Calu3 (cell line): ENCODE data around the gene CD74. TPM values are rescaled to one million over a fixed set of nuclear protein-coding genes. Genes with fewer than 3 reads are reported as not detected.

Experiments used
- BruUV-seq: library from RNA; stranded (reverse); fragments of 400-500 nt; replicated peaks from 2 replicates; lab custom pipeline; 2021; lab: Mats Ljungman, UMichigan
- CTCF ChIA-PET: fragments of 300-600 bp; sonication (Branson Sonifier 250); formaldehyde crosslinking; loops from one replicate; lab custom pipeline; 2022; ENCODE audit warnings: antibody characterized with exemption; lab: Charles Lee
- DNase-seq: peaks from one replicate; pipeline ENCODE4 v3.0.0; 2022
- H3K27ac Mint-ChIP-seq: one replicate; pipeline ENCODE4 v1.8.0; 2022; ENCODE audit warnings: mixed read lengths; ENCODE audit not compliant: unreplicated experiment
- H3K27me3 Mint-ChIP-seq: one replicate; pipeline ENCODE4 v1.8.0; 2022; ENCODE audit warnings: mixed read lengths; ENCODE audit not compliant: unreplicated experiment
- H3K36me3 Mint-ChIP-seq: one replicate; pipeline ENCODE4 v1.8.0; 2022; ENCODE audit warnings: mild to moderate bottlenecking, moderate library complexity, mixed read lengths; ENCODE audit not compliant: insufficient read depth, unreplicated experiment
- H3K4me1 Mint-ChIP-seq: one replicate; pipeline ENCODE4 v1.8.0; 2022; ENCODE audit warnings: mild to moderate bottlenecking, low read depth, mixed read lengths; ENCODE audit not compliant: unreplicated experiment
- H3K4me3 Mint-ChIP-seq: one replicate; pipeline ENCODE4 v1.8.0; 2022; ENCODE audit warnings: mild to moderate bottlenecking, low read depth, moderate library complexity, mixed read lengths; ENCODE audit not compliant: unreplicated experiment
- H3K9me3 Mint-ChIP-seq: one replicate; pipeline ENCODE4 v1.8.0; 2022; ENCODE audit warnings: low read depth, mixed read lengths; ENCODE audit not compliant: unreplicated experiment
- CTCF ChIP-seq: fragments of 200-600 bp; IDR thresholded peaks from one replicate; pipeline ENCODE4 v1.8.0; 2022; ENCODE audit warnings: antibody characterized with exemption; ENCODE audit not compliant: unreplicated experiment
- intact Hi-C: fragments of 100-400 bp; cut with micrococcal nuclease; formaldehyde crosslinking; loops from one replicate; pipeline ENCODE4 v1.10.0; 2022; ENCODE audit not compliant: unreplicated experiment
- total RNA-seq: library from RNA; stranded (reverse); gene quantifications from 2 replicates; pipeline ENCODE4 v1.2.3, GENCODE V29; 2022

CD74 gene
- total RNA-seq, 1 experiment from 2014 or later = 1,091 TPM

DNA sequence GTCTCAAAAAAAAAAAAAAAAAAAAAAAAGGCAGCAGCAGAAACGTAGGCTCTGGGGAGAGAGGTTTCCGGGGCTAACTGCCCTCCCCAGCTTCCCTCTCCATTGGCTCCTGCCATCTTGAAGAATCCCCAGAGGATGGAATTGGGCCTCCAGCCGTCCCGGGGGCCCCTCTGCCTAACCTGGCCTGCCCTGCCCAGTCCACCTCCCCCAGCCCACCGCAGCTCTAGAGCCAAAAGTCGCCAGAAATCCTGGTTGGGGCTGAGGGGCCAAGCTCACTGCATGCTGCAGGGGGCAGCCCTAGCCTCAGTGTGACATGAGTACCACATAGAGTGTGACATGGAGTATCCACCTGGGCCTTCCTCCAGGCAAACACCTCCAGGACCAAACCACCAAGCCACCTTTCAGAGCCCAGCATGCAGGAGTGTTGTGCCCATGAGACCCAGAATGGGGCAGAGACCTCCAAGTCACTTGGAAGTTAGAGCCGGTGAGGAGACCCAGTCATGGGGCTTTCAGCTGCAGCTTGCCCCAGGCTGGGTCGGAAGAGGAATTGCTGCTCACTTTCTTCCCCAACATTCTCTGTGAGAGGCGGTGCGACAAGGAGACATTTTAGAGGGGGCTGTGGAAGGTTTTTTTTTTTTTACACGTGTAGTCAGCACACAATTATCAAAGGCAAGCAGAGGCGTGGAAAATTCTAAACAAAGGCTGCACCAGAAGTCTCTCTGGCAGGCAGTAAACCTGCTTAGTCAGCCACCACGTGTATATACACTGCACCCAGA, 17.6 kb downstream of the CD74 start:
- intact Hi-C loops = no loop called here
- no peak overlapping the region for H3K27ac Mint-ChIP-seq
- no peak for TF ChIP-seq CTCF
- no peaks in the 10 kb centered on the region for H3K9me3 Mint-ChIP-seq
- no TSS peak for BruUV-seq
- H3K4me1 Mint-ChIP-seq = no peaks in the 10 kb centered on the region
- DNase-seq = no peak
- CTCF ChIA-PET = interaction anchor here (0.9 kb wide), 1 partner anchor 41 kb away, joined by 8 read pairs; no protein-coding TSS in a partner anchor
- no peak overlapping the region for H3K4me3 Mint-ChIP-seq
- no peaks in the 10 kb centered on the region for H3K27me3 Mint-ChIP-seq
- H3K36me3 Mint-ChIP-seq = peaks cover 58% of the 10 kb centered on the region

DNA sequence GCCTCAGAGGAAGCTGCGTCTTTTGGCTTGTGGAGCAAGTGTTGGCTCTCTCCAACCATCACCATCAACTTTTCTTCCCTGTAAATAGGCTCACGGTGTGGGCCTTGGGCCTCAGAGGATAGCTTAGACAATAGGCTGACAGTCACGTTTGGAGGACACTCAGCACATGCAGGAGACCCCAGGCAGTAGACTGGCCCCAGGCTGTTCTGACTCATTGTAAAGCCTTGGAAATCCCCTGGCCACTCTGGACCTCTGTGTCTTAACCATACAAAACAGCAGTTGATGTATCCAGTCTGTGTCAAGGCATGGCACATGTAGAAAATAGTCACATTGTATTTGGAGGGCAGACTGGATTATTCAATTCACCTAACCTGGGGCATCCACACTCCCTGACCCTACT, 18.6 kb downstream of the CD74 start:
- DNase-seq = no peak
- H3K27me3 Mint-ChIP-seq = no peaks in the 10 kb centered on the region
- CTCF ChIA-PET = no interaction called here
- no peaks in the 10 kb centered on the region for H3K9me3 Mint-ChIP-seq
- intact Hi-C loops = no loop called here
- TF ChIP-seq CTCF = no peak
- H3K36me3 Mint-ChIP-seq = peaks cover 53% of the 10 kb centered on the region
- BruUV-seq = no TSS peak
- H3K4me3 Mint-ChIP-seq = no peak overlapping the region
- no peaks in the 10 kb centered on the region for H3K4me1 Mint-ChIP-seq
- no peak overlapping the region for H3K27ac Mint-ChIP-seq

GRCh38 chr5:150393096-150393645, 19.5 kb downstream of the CD74 start:
- H3K4me1 Mint-ChIP-seq = no peaks in the 10 kb centered on the region
- H3K9me3 Mint-ChIP-seq = no peaks in the 10 kb centered on the region
- CTCF ChIA-PET = no interaction called here
- no peak overlapping the region for H3K4me3 Mint-ChIP-seq
- BruUV-seq = no TSS peak
- intact Hi-C loops = no loop called here
- H3K27ac Mint-ChIP-seq = no peak overlapping the region
- no peaks in the 10 kb centered on the region for H3K27me3 Mint-ChIP-seq
- DNase-seq = no peak
- peaks cover 45% of the 10 kb centered on the region for H3K36me3 Mint-ChIP-seq
- no peak for TF ChIP-seq CTCF

- no peak for TF ChIP-seq CTCF
- BruUV-seq = no TSS peak
- H3K27ac Mint-ChIP-seq = no peak overlapping the region
- no peak for DNase-seq
- H3K9me3 Mint-ChIP-seq = no peaks in the 10 kb centered on the region
- CTCF ChIA-PET = no interaction called here
- no peaks in the 10 kb centered on the region for H3K27me3 Mint-ChIP-seq
- intact Hi-C loops = no loop called here
- H3K4me3 Mint-ChIP-seq = no peak overlapping the region
- H3K36me3 Mint-ChIP-seq = peaks cover 43% of the 10 kb centered on the region
- H3K4me1 Mint-ChIP-seq = no peaks in the 10 kb centered on the region
Observed at GRCh38 chr5:150392680-150393079, 20.0 kb downstream of the CD74 start.
